Loucy (cell line): ENCODE measurements around the gene ZNF134.

Source experiments
- EZH2phosphoT487 ChIP-seq: fragments of 200-600 bp; IDR thresholded peaks from 2 replicates; pipeline ENCODE4 v1.6.1; 2018; ENCODE audit warnings: antibody characterized with exemption, mild to moderate bottlenecking, moderate library complexity, borderline replicate concordance
- TF ChIP-seq, protein P1 (sequence below): fragments of 200-600 bp; sonication (generic); conservative IDR thresholded peaks from 2 replicates; pipeline ENCODE4 v1.5.1; 2014; ENCODE audit warnings: mild to moderate bottlenecking, antibody characterized with exemption, low read length

- TF ChIP-seq, protein P1, sequence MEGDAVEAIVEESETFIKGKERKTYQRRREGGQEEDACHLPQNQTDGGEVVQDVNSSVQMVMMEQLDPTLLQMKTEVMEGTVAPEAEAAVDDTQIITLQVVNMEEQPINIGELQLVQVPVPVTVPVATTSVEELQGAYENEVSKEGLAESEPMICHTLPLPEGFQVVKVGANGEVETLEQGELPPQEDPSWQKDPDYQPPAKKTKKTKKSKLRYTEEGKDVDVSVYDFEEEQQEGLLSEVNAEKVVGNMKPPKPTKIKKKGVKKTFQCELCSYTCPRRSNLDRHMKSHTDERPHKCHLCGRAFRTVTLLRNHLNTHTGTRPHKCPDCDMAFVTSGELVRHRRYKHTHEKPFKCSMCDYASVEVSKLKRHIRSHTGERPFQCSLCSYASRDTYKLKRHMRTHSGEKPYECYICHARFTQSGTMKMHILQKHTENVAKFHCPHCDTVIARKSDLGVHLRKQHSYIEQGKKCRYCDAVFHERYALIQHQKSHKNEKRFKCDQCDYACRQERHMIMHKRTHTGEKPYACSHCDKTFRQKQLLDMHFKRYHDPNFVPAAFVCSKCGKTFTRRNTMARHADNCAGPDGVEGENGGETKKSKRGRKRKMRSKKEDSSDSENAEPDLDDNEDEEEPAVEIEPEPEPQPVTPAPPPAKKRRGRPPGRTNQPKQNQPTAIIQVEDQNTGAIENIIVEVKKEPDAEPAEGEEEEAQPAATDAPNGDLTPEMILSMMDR, result no peak
- no peak for TF ChIP-seq EZH2phosphoT487
These were observed 53.2 kb downstream of the ZNF134 start for GRCh38 chr19:57667228-57667627.
